ENCODE data around the gene APOF.
A peak's percentile ranks its signal among the peaks of the same experiment; 100 is the strongest.
"Not testable (repeated sequence)": the region's sequence is repeated elsewhere in the genome, so short reads cannot be mapped to it uniquely, and the experiment has no call there.

APOF gene

GRCh38 chr12:56361487-56362129 is 1.0 kb downstream of the APOF start:
- H3K9ac ChIP-seq (ENCODE audit: low read length) = no peak overlapping the region
- H3K4me3 ChIP-seq (ENCODE audit: low read length) = no peak overlapping the region
- no peaks in the 10 kb centered on the region for H3K27me3 ChIP-seq (replicated peaks; ENCODE audit: control insufficient read depth, insufficient read depth, low read length)
- peaks cover 6% of the 10 kb centered on the region for H3K36me3 ChIP-seq (ENCODE audit: control insufficient read depth, insufficient read depth, low read length, severe bottlenecking)
- no peak for DNase-seq (ENCODE audit: low read depth)
- no peaks in the 10 kb centered on the region for H3K9me3 ChIP-seq (ENCODE audit: control insufficient read depth, low read length)
- H3K4me1 ChIP-seq (ENCODE audit: control insufficient read depth, insufficient read depth, low read length) = peaks cover 16% of the 10 kb centered on the region

GRCh38 chr12:56359851-56360767 is 2.5 kb downstream of the APOF start, which contains the start of gene STAT2:
TSS of gene STAT2 (minus strand) at chr12:56360107. CDS start at chr12:56356571, 3,536 bp downstream.
- H3K9ac ChIP-seq (ENCODE audit: low read length) = peak within 1 kb of the TSS; percentile 100
- peak; percentile 100 for DNase-seq (ENCODE audit: low read depth)
- H3K9me3 ChIP-seq (ENCODE audit: control insufficient read depth, low read length) = no peaks in the 10 kb centered on the region
- peaks cover 21% of the 10 kb centered on the region for H3K36me3 ChIP-seq (ENCODE audit: control insufficient read depth, insufficient read depth, low read length, severe bottlenecking)
- no peaks in the 10 kb centered on the region for H3K27me3 ChIP-seq (replicated peaks; ENCODE audit: control insufficient read depth, insufficient read depth, low read length)
- peaks cover 16% of the 10 kb centered on the region for H3K4me1 ChIP-seq (ENCODE audit: control insufficient read depth, insufficient read depth, low read length)
- H3K4me3 ChIP-seq (ENCODE audit: low read length) = peak within 1 kb of the TSS; percentile 99

GRCh38 chr12:56358836-56359532 is 3.7 kb downstream of the APOF start:
- H3K4me3 ChIP-seq (ENCODE audit: low read length) = peak overlapping the region; percentile 99
- peaks cover 32% of the 10 kb centered on the region for H3K36me3 ChIP-seq (ENCODE audit: control insufficient read depth, insufficient read depth, low read length, severe bottlenecking)
- peak; percentile 95 for DNase-seq (ENCODE audit: low read depth)

GRCh38 chr12:56351325-56351724 is 11.3 kb downstream of the APOF start:
- Histone ChIP-seq H3K4me3 (ENCODE audit: low read length) (no peak overlapping the region), H3K27me3 (replicated peaks; ENCODE audit: control insufficient read depth, insufficient read depth, low read length) (no peaks in the 10 kb centered on the region), H3K9ac (ENCODE audit: low read length) (no peak overlapping the region), H3K9me3 (ENCODE audit: control insufficient read depth, low read length) (no peaks in the 10 kb centered on the region), H3K36me3 (ENCODE audit: control insufficient read depth, insufficient read depth, low read length, severe bottlenecking) (peaks cover 97% of the 10 kb centered on the region), H3K4me1 (ENCODE audit: control insufficient read depth, insufficient read depth, low read length) (no peaks in the 10 kb centered on the region)
- DNase-seq (ENCODE audit: low read depth) = no peak

More at GRCh38 chr12:56358836-56359532, 3.7 kb downstream of the APOF start:
- Histone ChIP-seq H3K9me3 (ENCODE audit: control insufficient read depth, low read length) (no peaks in the 10 kb centered on the region), H3K4me1 (ENCODE audit: control insufficient read depth, insufficient read depth, low read length) (peaks cover 16% of the 10 kb centered on the region), H3K9ac (ENCODE audit: low read length) (peak overlapping the region; percentile 100), H3K27me3 (replicated peaks; ENCODE audit: control insufficient read depth, insufficient read depth, low read length) (no peaks in the 10 kb centered on the region)

- Histone ChIP-seq H3K4me3 (ENCODE audit: low read length) (no peak overlapping the region), H3K36me3 (ENCODE audit: control insufficient read depth, insufficient read depth, low read length, severe bottlenecking) (peaks cover 97% of the 10 kb centered on the region), H3K9ac (ENCODE audit: low read length) (no peak overlapping the region), H3K9me3 (ENCODE audit: control insufficient read depth, low read length) (no peaks in the 10 kb centered on the region), H3K4me1 (ENCODE audit: control insufficient read depth, insufficient read depth, low read length) (no peaks in the 10 kb centered on the region), H3K27me3 (replicated peaks; ENCODE audit: control insufficient read depth, insufficient read depth, low read length) (no peaks in the 10 kb centered on the region)
- DNase-seq (ENCODE audit: low read depth) = no peak
Measured at GRCh38 chr12:56350662-56351061, 12.0 kb downstream of the APOF start.

- Histone ChIP-seq H3K9ac (ENCODE audit: low read length) (peak overlapping the region; percentile 19), H3K4me3 (ENCODE audit: low read length) (no peak overlapping the region), H3K36me3 (ENCODE audit: control insufficient read depth, insufficient read depth, low read length, severe bottlenecking) (peaks cover 92% of the 10 kb centered on the region), H3K4me1 (ENCODE audit: control insufficient read depth, insufficient read depth, low read length) (no peaks in the 10 kb centered on the region), H3K27me3 (replicated peaks; ENCODE audit: control insufficient read depth, insufficient read depth, low read length) (no peaks in the 10 kb centered on the region), H3K9me3 (ENCODE audit: control insufficient read depth, low read length) (no peaks in the 10 kb centered on the region)
- no peak for DNase-seq (ENCODE audit: low read depth)
Measured at GRCh38 chr12:56348776-56349175, 13.9 kb downstream of the APOF start.

GRCh38 chr12:56347255-56347654 is 15.4 kb downstream of the APOF start:
- H3K9me3 ChIP-seq (ENCODE audit: control insufficient read depth, low read length); H3K9ac ChIP-seq (ENCODE audit: low read length); DNase-seq (ENCODE audit: low read depth); H3K27me3 ChIP-seq (replicated peaks; ENCODE audit: control insufficient read depth, insufficient read depth, low read length); H3K4me3 ChIP-seq (ENCODE audit: low read length); H3K4me1 ChIP-seq (ENCODE audit: control insufficient read depth, insufficient read depth, low read length): not testable (repeated sequence)
- peaks cover 93% of the 10 kb centered on the region for H3K36me3 ChIP-seq (ENCODE audit: control insufficient read depth, insufficient read depth, low read length, severe bottlenecking)

GRCh38 chr12:56346675-56347074 is 16.0 kb downstream of the APOF start:
- Histone ChIP-seq H3K27me3 (replicated peaks; ENCODE audit: control insufficient read depth, insufficient read depth, low read length) (no peaks in the 10 kb centered on the region), H3K36me3 (ENCODE audit: control insufficient read depth, insufficient read depth, low read length, severe bottlenecking) (peaks cover 93% of the 10 kb centered on the region), H3K9ac (ENCODE audit: low read length) (no peak overlapping the region), H3K4me3 (ENCODE audit: low read length) (no peak overlapping the region), H3K4me1 (ENCODE audit: control insufficient read depth, insufficient read depth, low read length) (no peaks in the 10 kb centered on the region), H3K9me3 (ENCODE audit: control insufficient read depth, low read length) (no peaks in the 10 kb centered on the region)
- no peak for DNase-seq (ENCODE audit: low read depth)

GRCh38 chr12:56342290-56342689 is 20.4 kb downstream of the APOF start:
- H3K9me3 ChIP-seq (ENCODE audit: control insufficient read depth, low read length); H3K27me3 ChIP-seq (replicated peaks; ENCODE audit: control insufficient read depth, insufficient read depth, low read length); H3K4me1 ChIP-seq (ENCODE audit: control insufficient read depth, insufficient read depth, low read length); H3K9ac ChIP-seq (ENCODE audit: low read length); DNase-seq (ENCODE audit: low read depth); H3K4me3 ChIP-seq (ENCODE audit: low read length): not testable (repeated sequence)
- H3K36me3 ChIP-seq (ENCODE audit: control insufficient read depth, insufficient read depth, low read length, severe bottlenecking) = peaks cover 57% of the 10 kb centered on the region

GRCh38 chr12:56341616-56342015 is 21.0 kb downstream of the APOF start:
- no peak overlapping the region for H3K4me3 ChIP-seq (ENCODE audit: low read length)
- DNase-seq (ENCODE audit: low read depth) = no peak
- H3K36me3 ChIP-seq (ENCODE audit: control insufficient read depth, insufficient read depth, low read length, severe bottlenecking) = peaks cover 50% of the 10 kb centered on the region

GRCh38 chr12:56339158-56339422 is 23.6 kb downstream of the APOF start:
- Histone ChIP-seq H3K9me3 (ENCODE audit: control insufficient read depth, low read length) (no peaks in the 10 kb centered on the region), H3K4me3 (ENCODE audit: low read length) (no peak overlapping the region), H3K27me3 (replicated peaks; ENCODE audit: control insufficient read depth, insufficient read depth, low read length) (no peaks in the 10 kb centered on the region), H3K9ac (ENCODE audit: low read length) (no peak overlapping the region), H3K4me1 (ENCODE audit: control insufficient read depth, insufficient read depth, low read length) (peaks cover 5% of the 10 kb centered on the region), H3K36me3 (ENCODE audit: control insufficient read depth, insufficient read depth, low read length, severe bottlenecking) (peaks cover 31% of the 10 kb centered on the region)
- no peak for DNase-seq (ENCODE audit: low read depth)

More at GRCh38 chr12:56341616-56342015, 21.0 kb downstream of the APOF start:
- H3K4me1 ChIP-seq (ENCODE audit: control insufficient read depth, insufficient read depth, low read length) = no peaks in the 10 kb centered on the region
- no peaks in the 10 kb centered on the region for H3K9me3 ChIP-seq (ENCODE audit: control insufficient read depth, low read length)
- H3K9ac ChIP-seq (ENCODE audit: low read length) = no peak overlapping the region
- H3K27me3 ChIP-seq (replicated peaks; ENCODE audit: control insufficient read depth, insufficient read depth, low read length) = no peaks in the 10 kb centered on the region

Data from adipocyte (in vitro differentiated cells).